IgD-negative memory B cell (primary cell): ENCODE measurements around the gene SESN3. TPM values are rescaled to one million over a fixed set of nuclear protein-coding genes. Genes with fewer than 3 reads are reported as not detected.

Experiments
- H3K27ac Mint-ChIP-seq, 3 donors: one replicate each; pipeline ENCODE4 v1.8.0; 2020 to 2022; ENCODE audit warnings: mild to moderate bottlenecking in 3 of 3, mixed read lengths in 3 of 3, moderate library complexity in 1 of 3
- H3K27me3 Mint-ChIP-seq: one replicate; pipeline ENCODE4 v1.8.0; 2021; ENCODE audit warnings: mixed read lengths
- H3K36me3 Mint-ChIP-seq: one replicate; pipeline ENCODE4 v1.8.0; 2020; ENCODE audit warnings: mild to moderate bottlenecking, mixed read lengths
- H3K4me1 Mint-ChIP-seq, 3 donors: one replicate each; pipeline ENCODE4 v1.8.0; 2020 to 2022; ENCODE audit warnings: mixed read lengths in 3 of 3, mild to moderate bottlenecking in 1 of 3
- H3K4me3 Mint-ChIP-seq, 4 donors: one replicate each; pipeline ENCODE4 v1.8.0; 2020 to 2022; ENCODE audit warnings: mild to moderate bottlenecking in 4 of 4, mixed read lengths in 4 of 4, moderate library complexity in 3 of 4
- H3K9me3 Mint-ChIP-seq, 3 donors: one replicate each; pipeline ENCODE4 v1.8.0; 2020 to 2021; ENCODE audit warnings: mixed read lengths in 3 of 3, mild to moderate bottlenecking in 1 of 3
- polyA plus RNA-seq: library from polyadenylated mRNA; unstranded; fragments of 300-500 nt; fragmentation: Illumina TruSeq; gene quantifications from one replicate; pipeline ENCODE4 v1.2.3, GENCODE V29; 2021

Gene SESN3
- polyA plus RNA-seq, 1 donor from 2014 or later, result 2.9 TPM

GRCh38 chr11:95157824-95158223 lies 73.2 kb downstream of the SESN3 start:
- peaks cover 21% of the 10 kb centered on the region in 3 donors for H3K4me1 Mint-ChIP-seq
- no peak overlapping the region for H3K4me3 Mint-ChIP-seq
- peaks cover 5% of the 10 kb centered on the region for H3K36me3 Mint-ChIP-seq
- peak overlapping the region in 2 of 3 donors; percentile 36 to 48 for H3K27ac Mint-ChIP-seq
- H3K9me3 Mint-ChIP-seq, result no peaks in the 10 kb centered on the region
- H3K27me3 Mint-ChIP-seq, result peaks cover 2% of the 10 kb centered on the region

- peaks cover 2% of the 10 kb centered on the region for H3K27me3 Mint-ChIP-seq
- H3K4me3 Mint-ChIP-seq, result no peak overlapping the region
- peaks cover 5% of the 10 kb centered on the region for H3K36me3 Mint-ChIP-seq
- H3K4me1 Mint-ChIP-seq, result peaks cover 24 to 27% (median 25%) of the 10 kb centered on the region in 3 donors
- H3K9me3 Mint-ChIP-seq, result no peaks in the 10 kb centered on the region
- H3K27ac Mint-ChIP-seq, result peak overlapping the region in 1 of 3 donors; percentile 36
Measured at GRCh38 chr11:95156916-95157541, 74.0 kb downstream of the SESN3 start.

- peaks cover 5% of the 10 kb centered on the region for H3K36me3 Mint-ChIP-seq
- no peak overlapping the region for H3K27ac Mint-ChIP-seq
- no peak overlapping the region for H3K4me3 Mint-ChIP-seq
- H3K27me3 Mint-ChIP-seq, result peaks cover 2% of the 10 kb centered on the region
- H3K9me3 Mint-ChIP-seq, result no peaks in the 10 kb centered on the region
- H3K4me1 Mint-ChIP-seq, result peaks cover 27 to 32% (median 30%) of the 10 kb centered on the region in 3 donors
Measured at GRCh38 chr11:95156133-95156721, 74.8 kb downstream of the SESN3 start.

GRCh38 chr11:95155385-95155784 lies 75.6 kb downstream of the SESN3 start:
- no peak overlapping the region for H3K4me3 Mint-ChIP-seq
- H3K27ac Mint-ChIP-seq, result no peak overlapping the region
- H3K4me1 Mint-ChIP-seq, result peaks cover 27 to 32% (median 30%) of the 10 kb centered on the region in 3 donors
- peaks cover 2% of the 10 kb centered on the region for H3K27me3 Mint-ChIP-seq
- H3K36me3 Mint-ChIP-seq, result peaks cover 5% of the 10 kb centered on the region
- no peaks in the 10 kb centered on the region for H3K9me3 Mint-ChIP-seq

- Mint-ChIP-seq H3K36me3 (peaks cover 3% of the 10 kb centered on the region), H3K9me3 (no peaks in the 10 kb centered on the region), H3K4me3 (no peak overlapping the region), H3K27me3 (peaks cover 2% of the 10 kb centered on the region), H3K27ac (peak overlapping the region; percentile 10 to 96 (median 61)), H3K4me1 (peaks cover 27 to 34% (median 31%) of the 10 kb centered on the region in 3 donors)
Measured at GRCh38 chr11:95154514-95154913, 76.5 kb downstream of the SESN3 start.

DNA sequence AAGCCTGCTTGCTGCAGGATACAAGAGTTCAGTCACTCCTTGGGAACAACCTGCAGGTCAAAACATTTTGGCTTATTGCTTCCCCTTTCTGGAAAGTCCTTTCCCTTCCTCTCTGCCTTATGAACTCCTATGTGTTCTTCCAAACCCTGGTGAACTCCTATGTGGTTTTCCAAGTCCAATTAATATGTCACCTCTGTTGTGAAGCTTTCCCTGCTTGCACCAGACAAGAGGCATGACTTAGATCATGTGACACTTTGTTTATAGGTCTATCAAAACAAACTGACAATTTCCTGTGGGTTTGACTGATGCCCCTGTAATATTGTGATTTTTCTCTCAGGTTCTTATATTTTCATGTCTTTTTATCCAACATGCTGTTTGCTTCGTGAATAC lies 77.2 kb downstream of the SESN3 start:
- Mint-ChIP-seq H3K27ac (peak overlapping the region; percentile 95 to 98 (median 96)), H3K4me3 (peak overlapping the region; percentile 82 to 95 (median 94)), H3K36me3 (peaks cover 3% of the 10 kb centered on the region), H3K27me3 (peaks cover 2% of the 10 kb centered on the region), H3K4me1 (peaks cover 27 to 34% (median 31%) of the 10 kb centered on the region in 3 donors), H3K9me3 (no peaks in the 10 kb centered on the region)

DNA sequence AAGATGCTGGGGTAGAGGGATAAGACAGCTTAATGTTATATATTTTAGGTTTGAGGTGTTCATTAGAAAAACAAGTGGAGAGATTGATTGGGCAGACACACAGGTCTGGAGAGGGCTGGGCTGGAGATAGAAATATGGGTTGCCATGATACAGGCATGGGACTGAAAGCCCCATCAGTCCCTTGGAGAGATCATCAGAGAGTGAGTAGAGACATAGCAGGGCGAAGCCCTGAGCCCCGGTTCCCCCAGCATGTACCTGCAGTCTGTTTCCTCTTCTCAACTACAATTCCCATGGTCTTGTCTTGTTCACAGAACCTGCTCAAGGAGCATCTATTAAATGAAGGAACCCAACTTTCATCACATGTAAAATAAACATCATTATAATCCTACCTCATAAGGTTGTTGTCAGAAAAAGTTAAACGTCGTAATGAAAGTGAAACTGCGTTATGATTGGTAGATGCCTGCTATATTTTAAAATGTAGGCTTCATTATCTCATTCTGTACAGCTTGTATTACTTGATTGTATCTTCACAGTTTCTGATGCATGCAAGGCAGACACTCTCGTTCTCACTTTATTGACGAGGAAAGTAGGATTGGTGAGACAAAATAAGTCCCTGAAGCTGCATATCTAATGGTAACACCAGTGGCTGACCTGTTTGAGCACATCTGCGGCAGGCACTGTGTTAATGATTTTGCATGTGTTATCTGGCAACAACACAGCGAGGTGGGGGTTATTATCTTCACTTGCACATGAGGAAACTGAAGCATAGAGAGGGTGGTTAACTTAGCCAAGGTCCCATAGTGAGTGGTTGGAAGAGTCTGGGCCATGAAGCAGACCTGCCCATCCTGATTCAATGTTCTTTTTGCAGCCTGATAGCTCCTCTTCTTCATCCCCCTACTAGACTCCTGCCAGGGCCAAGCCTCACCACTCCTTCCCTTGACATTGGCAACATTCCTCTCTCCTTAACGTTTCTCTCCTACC lies 77.8 kb downstream of the SESN3 start:
- Mint-ChIP-seq H3K9me3 (no peaks in the 10 kb centered on the region), H3K4me3 (peak overlapping the region; percentile 82 to 95 (median 94)), H3K27me3 (peaks cover 2% of the 10 kb centered on the region), H3K4me1 (peaks cover 27 to 34% (median 31%) of the 10 kb centered on the region in 3 donors), H3K27ac (peak overlapping the region; percentile 95 to 98 (median 96)), H3K36me3 (peaks cover under 1% of the 10 kb centered on the region)

DNA sequence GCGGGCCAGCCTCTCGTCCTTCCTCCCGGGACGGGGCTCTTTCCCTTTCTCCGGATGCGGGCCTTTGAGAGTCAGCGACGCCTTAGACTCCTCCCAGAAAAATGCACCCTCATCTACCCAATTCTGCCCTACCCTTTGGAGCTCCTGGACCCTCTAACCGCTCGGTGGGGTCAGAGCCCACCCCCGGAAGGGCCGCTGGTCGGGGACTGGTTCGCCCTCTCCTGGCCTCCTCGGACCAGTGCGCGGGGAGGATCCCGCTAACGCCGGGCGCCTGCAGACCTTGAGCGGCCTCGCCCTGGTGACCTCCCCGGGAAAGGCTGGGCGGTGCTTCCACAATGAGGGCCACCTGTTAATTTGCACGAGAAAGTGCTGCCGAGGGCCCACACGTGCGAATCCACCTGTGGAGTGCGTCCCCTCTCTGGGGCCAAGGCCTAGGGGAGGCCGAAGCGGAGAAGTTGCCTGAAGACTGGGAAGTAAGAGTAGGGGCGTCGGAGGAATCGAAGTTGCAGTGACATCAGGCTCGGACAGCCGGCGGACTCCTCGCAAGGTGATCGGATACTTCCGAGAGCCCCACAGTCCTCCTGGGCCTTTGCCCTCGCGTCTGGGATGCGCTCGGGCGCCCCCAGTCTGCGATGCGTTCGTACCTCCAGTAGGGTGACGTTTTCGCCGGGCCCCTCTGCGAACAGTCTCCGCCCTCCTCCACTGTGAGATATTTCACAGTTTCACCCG lies 79.9 kb downstream of the SESN3 start:
- H3K36me3 Mint-ChIP-seq, result no peaks in the 10 kb centered on the region
- peak overlapping the region; percentile 95 to 96 (median 95) for H3K27ac Mint-ChIP-seq
- no peaks in the 10 kb centered on the region for H3K9me3 Mint-ChIP-seq
- peaks cover 2% of the 10 kb centered on the region for H3K27me3 Mint-ChIP-seq
- H3K4me3 Mint-ChIP-seq, result peak overlapping the region; percentile 83 to 95 (median 90)
- peaks cover 27 to 32% (median 29%) of the 10 kb centered on the region in 3 donors for H3K4me1 Mint-ChIP-seq

GRCh38 chr11:95149651-95150364 lies 81.2 kb downstream of the SESN3 start:
- Mint-ChIP-seq H3K27me3 (peaks cover 4% of the 10 kb centered on the region), H3K4me3 (peak overlapping the region; percentile 83 to 95 (median 90)), H3K4me1 (peaks cover 27 to 31% (median 28%) of the 10 kb centered on the region in 3 donors), H3K27ac (peak overlapping the region in 2 of 3 donors; percentile 85 to 96), H3K36me3 (no peaks in the 10 kb centered on the region), H3K9me3 (no peaks in the 10 kb centered on the region)

DNA sequence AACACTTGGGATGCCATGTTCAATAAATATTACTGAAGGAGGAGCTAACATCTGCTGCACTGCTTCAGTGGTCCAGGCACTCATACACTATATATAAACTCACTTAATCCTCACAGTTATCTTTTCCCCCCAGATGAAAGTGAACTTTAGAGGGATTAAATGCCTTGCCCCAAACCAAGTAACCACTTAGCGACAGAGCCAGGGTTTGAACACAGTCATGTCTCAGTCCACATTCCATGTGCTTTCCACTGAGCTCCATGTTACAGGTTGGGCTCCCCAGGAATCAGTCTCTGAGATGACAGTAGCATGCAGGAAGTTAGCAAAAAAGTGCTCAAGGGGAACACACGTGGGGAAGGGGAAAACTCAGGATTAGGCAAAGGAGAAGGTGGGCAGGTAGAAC lies 82.1 kb downstream of the SESN3 start:
- Mint-ChIP-seq H3K36me3 (peaks cover 1% of the 10 kb centered on the region), H3K4me1 (peaks cover 21 to 25% (median 25%) of the 10 kb centered on the region in 3 donors), H3K9me3 (no peaks in the 10 kb centered on the region), H3K4me3 (peak overlapping the region in 3 of 4 donors; percentile 15 to 83 (median 26)), H3K27me3 (peaks cover 6% of the 10 kb centered on the region), H3K27ac (peak overlapping the region in 1 of 3 donors; percentile 96)

DNA sequence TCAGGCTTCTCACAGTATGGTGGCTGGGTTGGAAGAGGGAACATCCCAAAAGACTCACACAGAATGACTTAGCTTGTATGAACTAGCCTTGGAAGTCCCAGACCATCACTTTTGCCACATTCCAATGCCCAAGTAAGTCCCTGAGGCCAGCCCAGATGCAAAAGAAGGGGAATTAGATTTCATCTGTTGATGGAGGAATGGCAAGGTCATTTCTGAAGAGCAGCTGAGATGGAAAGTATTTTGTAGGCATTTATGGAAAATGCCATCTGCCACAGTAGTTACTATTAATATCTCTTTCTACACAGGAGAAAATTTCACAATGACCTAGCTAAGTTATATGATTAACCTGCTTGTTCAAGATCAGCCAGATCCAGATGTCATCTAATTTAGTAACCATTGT lies 82.6 kb downstream of the SESN3 start:
- H3K27me3 Mint-ChIP-seq, result peaks cover 4% of the 10 kb centered on the region

DNA sequence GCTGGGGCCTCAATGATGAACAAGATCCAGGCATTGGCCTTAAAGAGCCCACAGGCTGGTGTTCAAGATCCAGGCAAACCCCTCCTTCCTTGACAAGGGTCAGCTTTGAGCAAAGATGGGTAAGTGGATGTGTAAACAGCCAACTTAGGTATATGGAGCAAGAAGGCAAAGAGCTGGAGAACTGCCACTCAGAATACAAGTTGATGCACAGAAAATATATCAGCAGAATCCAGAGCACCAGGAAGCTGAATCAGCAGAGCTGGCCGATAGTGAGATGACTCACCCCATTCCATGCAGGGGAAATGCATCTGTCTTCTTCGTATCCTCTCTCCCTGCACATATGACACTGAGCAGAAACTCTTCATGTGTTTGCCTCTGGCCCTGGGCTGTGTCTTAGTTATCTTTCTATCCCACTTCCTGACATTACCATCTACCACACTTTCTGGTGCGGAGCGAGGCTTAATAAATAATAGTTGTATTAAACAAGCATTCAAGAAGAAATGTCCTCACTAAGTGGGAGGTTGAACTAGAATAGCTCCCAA lies 83.6 kb downstream of the SESN3 start:
- H3K27me3 Mint-ChIP-seq, result peaks cover 4% of the 10 kb centered on the region
- peaks cover 1% of the 10 kb centered on the region for H3K36me3 Mint-ChIP-seq
- H3K4me3 Mint-ChIP-seq, result peak overlapping the region in 1 of 4 donors; percentile 62
- no peak overlapping the region for H3K27ac Mint-ChIP-seq
- H3K9me3 Mint-ChIP-seq, result no peaks in the 10 kb centered on the region
- H3K4me1 Mint-ChIP-seq, result peaks cover 10% of the 10 kb centered on the region in 3 donors

More for the DNA sequence above, 82.6 kb downstream of the SESN3 start:
- no peak overlapping the region for H3K27ac Mint-ChIP-seq
- no peaks in the 10 kb centered on the region for H3K9me3 Mint-ChIP-seq
- H3K36me3 Mint-ChIP-seq, result peaks cover 1% of the 10 kb centered on the region
- peak overlapping the region in 1 of 4 donors; percentile 62 for H3K4me3 Mint-ChIP-seq
- peaks cover 19% of the 10 kb centered on the region in 3 donors for H3K4me1 Mint-ChIP-seq

DNA sequence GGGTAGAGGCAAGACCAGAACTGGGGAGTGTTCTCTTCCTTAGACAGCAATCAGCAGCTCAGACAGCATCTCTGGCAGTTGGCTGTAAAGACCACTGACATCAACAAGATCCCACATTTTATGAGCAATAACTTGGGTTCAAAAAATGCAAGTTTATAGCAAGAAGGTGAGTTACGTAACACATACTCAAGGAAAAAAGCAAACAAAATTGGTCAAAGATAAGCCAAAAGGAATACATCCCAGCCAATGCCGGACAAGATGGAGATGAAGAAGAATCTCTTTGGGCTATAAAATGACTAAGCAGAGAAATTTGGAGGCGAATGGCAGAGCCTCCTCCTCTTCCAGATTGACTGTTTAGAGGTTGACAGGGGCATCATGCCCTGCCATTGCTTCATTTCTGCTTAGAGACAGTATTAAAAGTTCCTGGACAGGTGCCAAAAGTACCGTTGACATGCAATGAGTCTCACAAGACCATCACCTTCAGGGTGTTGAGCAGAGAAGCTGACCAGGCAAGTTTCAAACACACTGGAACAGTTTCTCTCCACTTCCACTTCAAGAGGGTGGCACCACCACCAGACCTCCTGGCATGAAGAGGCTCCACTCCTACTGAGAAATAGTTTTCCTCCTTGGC lies 85.5 kb downstream of the SESN3 start:
- H3K27ac Mint-ChIP-seq, result no peak overlapping the region
- H3K9me3 Mint-ChIP-seq, result no peaks in the 10 kb centered on the region
- peaks cover 1% of the 10 kb centered on the region for H3K36me3 Mint-ChIP-seq
- H3K27me3 Mint-ChIP-seq, result peaks cover 4% of the 10 kb centered on the region
- peaks cover 0 to 4% (median 2%) of the 10 kb centered on the region in 3 donors for H3K4me1 Mint-ChIP-seq
- no peak overlapping the region for H3K4me3 Mint-ChIP-seq
